GM18511 (cell line): ENCODE data around the gene TECPR2.

Experiments used
- ATAC-seq: cut with Tn5 transposase; IDR thresholded peaks from one replicate; pipeline ENCODE4 v1.9.1; 2021; ENCODE audit warnings: mild to moderate bottlenecking, moderate library complexity; ENCODE audit not compliant: unreplicated experiment

TECPR2 gene

DNA sequence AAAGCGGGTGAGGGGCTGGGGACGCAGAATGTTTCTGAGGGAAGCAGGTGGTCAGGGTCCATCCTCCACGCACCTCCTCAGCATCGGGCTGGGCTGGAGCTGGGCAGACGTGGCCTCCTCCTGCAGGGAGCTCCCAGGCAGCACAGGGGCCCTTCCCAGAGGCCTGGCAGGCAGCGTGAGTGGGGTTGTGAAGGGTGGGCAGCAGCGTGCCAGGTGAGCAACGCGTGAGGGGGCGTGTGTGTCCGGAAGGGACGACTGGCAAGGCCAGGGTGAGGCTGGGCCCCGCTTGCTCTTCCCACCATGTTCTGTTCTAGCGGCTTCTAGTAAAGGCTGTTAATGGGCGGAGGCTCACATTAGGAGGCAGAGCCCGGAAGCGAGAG is 129.8 kb downstream of the TECPR2 start:
- no peak for ATAC-seq

GRCh38 chr14:102493096-102493495 is 130.4 kb downstream of the TECPR2 start:
- no peak for ATAC-seq

GRCh38 chr14:102493585-102493984 is 130.8 kb downstream of the TECPR2 start:
- no peak for ATAC-seq

GRCh38 chr14:102495491-102496330 is 133.0 kb downstream of the TECPR2 start:
- ATAC-seq = no peak

GRCh38 chr14:102496331-102496691 is 133.6 kb downstream of the TECPR2 start:
- ATAC-seq = no peak

DNA sequence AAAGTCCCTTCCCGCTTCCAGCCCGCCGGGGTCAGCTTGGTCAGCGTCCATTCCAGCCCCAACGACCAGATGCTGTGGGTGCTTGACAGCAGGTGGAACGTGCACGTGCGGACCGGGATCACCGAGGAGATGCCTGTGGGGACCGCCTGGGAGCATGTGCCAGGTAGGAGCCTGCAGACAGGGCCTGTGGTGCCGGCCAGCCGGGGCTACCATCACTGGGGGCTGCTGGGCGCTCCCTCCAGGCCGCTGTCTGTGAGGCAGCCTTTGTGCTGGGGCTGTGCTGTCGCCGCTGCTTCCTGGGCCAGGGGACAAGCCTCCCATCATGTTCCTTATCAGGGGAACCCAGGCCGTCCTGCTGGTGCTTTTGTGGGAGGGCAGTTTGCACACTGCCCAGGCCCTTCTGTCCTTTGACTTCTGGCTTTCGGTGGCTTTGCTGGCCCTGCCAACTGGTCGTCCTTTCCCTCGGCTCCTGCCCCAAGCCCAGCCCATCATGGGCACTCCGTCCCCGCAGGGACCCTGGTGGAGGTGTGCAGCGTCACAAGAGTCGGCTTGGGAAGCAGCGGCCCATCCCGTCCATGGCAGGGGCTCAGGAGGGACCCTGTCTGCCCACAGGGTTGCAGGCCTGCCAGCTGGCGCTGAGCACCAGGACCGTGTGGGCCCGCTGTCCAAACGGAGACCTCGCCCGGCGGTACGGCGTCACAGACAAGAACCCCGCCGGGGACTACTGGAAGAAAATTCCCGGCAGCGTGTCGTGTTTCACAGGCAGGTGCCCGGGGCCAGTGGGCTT is 134.4 kb downstream of the TECPR2 start:
- ATAC-seq = no peak

GRCh38 chr14:102497998-102498677 is 135.4 kb downstream of the TECPR2 start:
- ATAC-seq = no peak

DNA sequence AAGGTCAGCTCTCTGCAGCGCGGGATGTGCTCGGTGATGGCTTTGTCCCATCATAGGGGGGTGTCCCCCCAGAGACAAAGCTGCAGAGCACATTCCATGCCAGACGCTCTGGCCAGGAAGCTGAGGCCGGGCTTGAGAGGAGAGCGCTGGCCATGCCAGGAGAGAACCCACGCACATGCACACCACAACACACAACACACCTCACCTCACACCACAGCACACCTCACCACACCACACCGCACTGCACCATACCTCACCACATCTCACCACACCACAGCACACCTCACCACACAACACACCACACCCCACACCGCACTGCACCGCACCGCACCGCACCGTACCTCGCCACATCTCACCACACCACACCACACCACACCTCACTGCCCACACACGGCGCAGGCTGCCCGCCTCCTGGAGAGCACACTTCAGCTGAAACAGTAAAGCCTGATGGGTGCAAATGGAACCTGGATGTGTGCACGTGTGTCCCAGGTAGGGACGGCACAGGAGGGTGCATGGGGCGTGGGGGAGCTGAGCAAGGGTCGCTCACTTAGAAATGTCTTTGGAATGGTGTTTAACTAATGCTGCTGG is 136.0 kb downstream of the TECPR2 start:
- ATAC-seq = no peak

- no peak for ATAC-seq
Measured at GRCh38 chr14:102499401-102500157, 136.8 kb downstream of the TECPR2 start.

GRCh38 chr14:102500158-102500662 is 137.5 kb downstream of the TECPR2 start:
- ATAC-seq = no peak

DNA sequence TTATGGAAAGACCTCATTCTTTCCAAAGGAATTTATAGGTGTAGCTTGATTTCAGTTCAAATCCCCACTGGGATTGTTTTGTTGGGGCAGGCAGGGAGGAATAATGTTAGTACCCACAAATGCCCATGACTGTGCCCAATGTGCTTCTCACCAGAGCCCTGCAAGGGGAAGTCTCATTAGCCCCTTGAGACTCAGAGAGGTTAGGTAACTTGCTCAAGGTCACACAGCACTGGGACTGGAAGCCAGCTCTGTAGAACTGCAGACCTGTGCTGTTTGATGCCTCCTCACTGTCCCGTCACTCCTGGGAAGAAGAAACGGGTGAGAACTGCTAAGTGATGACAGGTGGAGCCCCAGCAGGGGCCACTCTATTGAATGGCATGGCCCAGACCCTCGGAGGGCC is 138.0 kb downstream of the TECPR2 start:
- ATAC-seq = no peak

GRCh38 chr14:102501751-102502315 is 139.1 kb downstream of the TECPR2 start:
- ATAC-seq = no peak

DNA sequence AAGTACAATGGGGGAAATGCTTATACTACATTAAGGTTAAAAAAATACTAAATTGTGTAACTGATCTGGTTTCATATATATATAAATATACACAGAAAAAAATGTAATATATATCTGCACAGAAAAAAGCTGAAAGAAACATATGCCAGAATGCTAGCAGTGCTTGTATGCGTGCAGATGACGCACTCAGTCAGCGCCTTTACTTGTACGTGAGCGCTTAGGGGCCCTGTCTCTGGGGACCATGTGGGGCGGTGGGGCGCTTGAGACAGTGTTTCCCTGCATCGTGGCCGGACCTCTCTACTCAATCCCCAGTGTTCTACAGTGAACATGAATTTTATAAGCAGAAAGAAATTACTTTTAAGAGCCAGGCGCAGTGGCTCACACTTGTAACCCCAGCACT is 139.8 kb downstream of the TECPR2 start:
- no peak for ATAC-seq

GRCh38 chr14:102503641-102504327 is 141.0 kb downstream of the TECPR2 start:
- no peak for ATAC-seq

GRCh38 chr14:102504328-102504999 is 141.7 kb downstream of the TECPR2 start:
- no peak for ATAC-seq

GRCh38 chr14:102505000-102505619 is 142.4 kb downstream of the TECPR2 start:
- no peak for ATAC-seq

- no peak for ATAC-seq
Measured at GRCh38 chr14:102505775-102506625, 143.3 kb downstream of the TECPR2 start.

DNA sequence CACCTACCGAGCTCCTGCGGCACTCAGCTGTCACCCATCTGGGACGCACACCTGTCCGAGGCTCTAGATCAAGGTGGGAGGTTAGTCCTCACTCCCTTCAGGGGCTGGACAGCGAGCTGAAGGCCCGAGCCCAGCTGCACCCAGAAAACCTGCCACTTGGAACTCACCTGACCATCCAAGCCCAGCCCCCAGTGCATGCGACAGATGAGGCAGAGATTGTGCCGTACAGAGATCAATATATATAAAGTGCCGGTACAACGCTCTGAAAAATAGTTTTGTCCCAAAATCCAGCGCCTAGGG is 143.8 kb downstream of the TECPR2 start:
- no peak for ATAC-seq
